SU-DHL-6 (cell line): Measurements from ENCODE around the gene MAPKAPK2.

Experiments
- EZH2phosphoT487 ChIP-seq: fragments of 200-600 bp; sonication (generic), shearing (Covaris generic); conservative IDR thresholded peaks from 2 replicates; pipeline ENCODE4 v1.6.1; 2018; ENCODE audit warnings: mild to moderate bottlenecking, antibody characterized with exemption, low read length, moderate library complexity, mixed read lengths
- TF ChIP-seq, protein P1 (sequence below): fragments of 200-600 bp; sonication (generic); IDR thresholded peaks from one replicate; pipeline ENCODE4 v1.5.1; 2017; ENCODE audit warnings: antibody characterized with exemption, mild to moderate bottlenecking, low read length, moderate library complexity; ENCODE audit not compliant: insufficient read depth, poor library complexity, severe bottlenecking

GRCh38 chr1:206660136-206660535, 24.6 kb upstream of the MAPKAPK2 start:
- TF ChIP-seq, protein P1, sequence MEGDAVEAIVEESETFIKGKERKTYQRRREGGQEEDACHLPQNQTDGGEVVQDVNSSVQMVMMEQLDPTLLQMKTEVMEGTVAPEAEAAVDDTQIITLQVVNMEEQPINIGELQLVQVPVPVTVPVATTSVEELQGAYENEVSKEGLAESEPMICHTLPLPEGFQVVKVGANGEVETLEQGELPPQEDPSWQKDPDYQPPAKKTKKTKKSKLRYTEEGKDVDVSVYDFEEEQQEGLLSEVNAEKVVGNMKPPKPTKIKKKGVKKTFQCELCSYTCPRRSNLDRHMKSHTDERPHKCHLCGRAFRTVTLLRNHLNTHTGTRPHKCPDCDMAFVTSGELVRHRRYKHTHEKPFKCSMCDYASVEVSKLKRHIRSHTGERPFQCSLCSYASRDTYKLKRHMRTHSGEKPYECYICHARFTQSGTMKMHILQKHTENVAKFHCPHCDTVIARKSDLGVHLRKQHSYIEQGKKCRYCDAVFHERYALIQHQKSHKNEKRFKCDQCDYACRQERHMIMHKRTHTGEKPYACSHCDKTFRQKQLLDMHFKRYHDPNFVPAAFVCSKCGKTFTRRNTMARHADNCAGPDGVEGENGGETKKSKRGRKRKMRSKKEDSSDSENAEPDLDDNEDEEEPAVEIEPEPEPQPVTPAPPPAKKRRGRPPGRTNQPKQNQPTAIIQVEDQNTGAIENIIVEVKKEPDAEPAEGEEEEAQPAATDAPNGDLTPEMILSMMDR: no peak
- no peak for TF ChIP-seq EZH2phosphoT487
